Left renal cortex interstitium (tissue), 4 donors: Measurements from ENCODE around the gene EIPR1. TPM values are rescaled to one million over a fixed set of nuclear protein-coding genes. Genes with fewer than 3 reads are reported as not detected.

ENCODE experiments used
- DNase-seq, 4 donors: peaks; one replicate each; pipeline ENCODE4 v3.0.0-alpha.2; 2013; ENCODE audit warnings: low read depth in 4 of 4, low spot score in 2 of 4, missing footprints in 1 of 4
- polyA plus RNA-seq, 4 donors: library from polyadenylated mRNA; unstranded; fragments of 120-200 nt; gene quantifications; one replicate each; pipeline ENCODE4 v1.2.1, GENCODE V29; 2013; ENCODE audit not compliant: insufficient read length in 4 of 4

Gene EIPR1
- polyA plus RNA-seq, 4 donors, result 22.8 to 27.6 (median 26.3) TPM

DNA sequence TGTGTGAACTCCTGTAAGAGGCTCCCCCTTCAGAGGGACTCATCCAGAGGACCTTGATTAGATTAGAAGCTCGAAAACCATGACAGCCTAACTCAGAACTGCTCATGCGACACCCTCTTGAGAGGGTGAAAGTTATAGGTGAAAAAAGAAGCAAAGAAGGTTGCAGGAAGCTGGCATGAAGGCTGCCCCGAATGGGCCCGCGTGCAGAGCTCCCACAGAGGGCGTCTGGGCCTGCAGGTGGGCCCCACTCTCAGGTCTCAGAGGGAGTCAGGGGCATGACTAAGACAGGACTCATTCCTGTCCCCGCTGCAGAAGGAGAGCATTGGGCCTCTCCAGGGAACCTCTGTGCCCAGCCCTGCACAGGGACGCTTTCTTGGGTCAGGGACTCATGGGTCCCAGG lies 235.4 kb downstream of the EIPR1 start:
- DNase-seq, result no peak

- DNase-seq, result no peak
Measured at GRCh38 chr2:3141696-3142095, 235.9 kb downstream of the EIPR1 start.

- no peak for DNase-seq
Measured at GRCh38 chr2:3139906-3140305, 237.7 kb downstream of the EIPR1 start.

Other genes with a start within 250 kb of the EIPR1 start
- gene TRAPPC12, start 1.9 kb upstream of the EIPR1 start, polyA plus RNA-seq, result 100 to 1,000 TPM in 2 of 4 donors, 10 to 100 TPM in 2; 63.9 to 107 (median 83.8) TPM
- gene ADI1, start 141.7 kb upstream of the EIPR1 start, polyA plus RNA-seq, result 10 to 100 TPM; 66.1 to 81.9 (median 71.5) TPM
- gene RNASEH1, start 180.5 kb upstream of the EIPR1 start, polyA plus RNA-seq, result 10 to 100 TPM; 16.9 to 21.3 (median 19.1) TPM
- gene RPS7, start 197.4 kb upstream of the EIPR1 start, polyA plus RNA-seq, result 1,000 to 10,000 TPM; 1,441 to 1,978 (median 1,755) TPM
- 1 to 10 TPM; 1.0 to 4.5 (median 2.3) TPM for gene COLEC11, start 217.3 kb upstream of the EIPR1 start, polyA plus RNA-seq